MV-4-11 (cell line): Measurements from ENCODE around the gene PCDHA1.

ENCODE experiments used
- DNase-seq: peaks from one replicate; lab custom pipeline; 2025; lab: John Stamatoyannopoulos, UW

PCDHA1 gene

GRCh38 chr5:141042555-141042954 lies 256.6 kb downstream of the PCDHA1 start:
- DNase-seq, result peak; percentile 45

DNA sequence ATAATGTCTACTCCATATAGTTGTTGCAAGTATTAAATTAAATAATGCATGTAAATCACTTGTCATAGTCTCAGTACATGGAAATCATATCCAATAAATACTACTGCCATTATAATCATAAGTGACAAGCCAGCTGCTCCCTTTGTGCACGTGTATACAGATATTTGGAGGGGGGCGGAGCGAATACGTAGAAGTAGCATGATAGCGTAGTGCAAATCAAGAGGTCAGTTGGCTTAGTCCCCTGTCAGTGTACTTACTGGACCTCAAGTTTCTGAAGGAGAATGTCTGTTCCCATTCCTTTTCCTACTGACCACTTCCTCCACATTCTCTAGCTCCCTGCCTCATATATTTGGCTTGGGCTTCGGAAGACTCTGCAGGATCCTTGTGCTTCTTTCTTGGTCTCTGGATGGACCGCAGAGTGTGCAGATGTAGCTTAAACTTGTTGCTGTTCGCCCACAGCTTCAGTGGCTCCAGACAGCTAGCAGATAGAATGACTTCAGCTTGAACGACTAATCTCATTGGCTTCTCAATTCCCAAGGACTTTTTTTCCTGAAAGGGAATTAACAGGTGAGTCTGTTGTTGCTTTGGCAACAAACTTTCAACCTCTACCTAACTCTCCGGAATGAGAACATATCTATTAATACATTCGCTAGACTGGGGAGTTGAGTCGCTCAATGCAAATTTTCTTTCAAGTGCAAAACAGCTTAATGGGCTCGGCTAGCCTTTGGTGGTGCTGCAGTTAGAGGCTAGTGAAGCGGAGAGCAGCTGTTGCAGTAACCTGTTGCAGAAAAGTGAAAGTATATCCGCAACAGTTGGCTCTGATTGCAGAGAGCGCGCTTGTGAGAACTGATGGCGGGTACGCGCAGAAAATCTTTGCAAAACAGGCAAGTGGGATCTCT lies 264.9 kb downstream of the PCDHA1 start, which contains the start of gene PCDHB1:
Gene PCDHB1 (plus strand): TSS at position 753 of the 899 bp plus-strand sequence. CDS start 97 bp downstream, at position 850.
- DNase-seq, result no peak

- DNase-seq, result no peak
Measured at GRCh38 chr5:141051521-141051866, 265.6 kb downstream of the PCDHA1 start.
